Measurements from ENCODE around the gene CTIF.

DNA sequence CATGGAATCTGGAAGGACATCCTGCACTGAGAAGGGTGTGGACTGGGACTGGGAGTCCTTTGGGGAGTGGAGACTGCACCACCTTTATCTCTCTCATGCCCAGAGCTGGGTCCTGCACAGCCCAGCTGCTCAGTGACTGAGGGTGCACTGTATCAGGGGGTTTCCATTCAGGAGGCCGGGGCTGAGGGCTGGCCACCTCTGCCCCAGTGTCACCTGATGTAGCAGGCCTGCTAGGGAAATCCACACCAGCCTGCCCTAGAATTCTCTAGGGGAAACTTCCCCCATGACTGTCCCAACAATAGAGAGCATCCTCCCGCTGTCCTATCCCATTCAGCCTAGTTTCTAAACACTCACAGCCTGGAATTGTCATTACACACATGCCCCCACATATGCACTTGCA lies 116.7 kb downstream of the CTIF start:
- TF ChIP-seq, protein P1, sequence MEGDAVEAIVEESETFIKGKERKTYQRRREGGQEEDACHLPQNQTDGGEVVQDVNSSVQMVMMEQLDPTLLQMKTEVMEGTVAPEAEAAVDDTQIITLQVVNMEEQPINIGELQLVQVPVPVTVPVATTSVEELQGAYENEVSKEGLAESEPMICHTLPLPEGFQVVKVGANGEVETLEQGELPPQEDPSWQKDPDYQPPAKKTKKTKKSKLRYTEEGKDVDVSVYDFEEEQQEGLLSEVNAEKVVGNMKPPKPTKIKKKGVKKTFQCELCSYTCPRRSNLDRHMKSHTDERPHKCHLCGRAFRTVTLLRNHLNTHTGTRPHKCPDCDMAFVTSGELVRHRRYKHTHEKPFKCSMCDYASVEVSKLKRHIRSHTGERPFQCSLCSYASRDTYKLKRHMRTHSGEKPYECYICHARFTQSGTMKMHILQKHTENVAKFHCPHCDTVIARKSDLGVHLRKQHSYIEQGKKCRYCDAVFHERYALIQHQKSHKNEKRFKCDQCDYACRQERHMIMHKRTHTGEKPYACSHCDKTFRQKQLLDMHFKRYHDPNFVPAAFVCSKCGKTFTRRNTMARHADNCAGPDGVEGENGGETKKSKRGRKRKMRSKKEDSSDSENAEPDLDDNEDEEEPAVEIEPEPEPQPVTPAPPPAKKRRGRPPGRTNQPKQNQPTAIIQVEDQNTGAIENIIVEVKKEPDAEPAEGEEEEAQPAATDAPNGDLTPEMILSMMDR (IDR thresholded peaks at IDR 0.05; ENCODE audit: low read depth, low read length) = no peak
- no peak for TF ChIP-seq EZH2phosphoT487 (IDR thresholded peaks at IDR 0.05; ENCODE audit: low read depth)
